Duodenal mucosa (tissue), 2 donors: ENCODE data around the gene RAPGEF1.

Experiments used
- H3K27ac ChIP-seq: one replicate; pipeline ENCODE4 v1.7.0; 2013; ENCODE audit warnings: low read depth, low read length
- H3K27me3 ChIP-seq, 2 donors: one replicate each; pipeline ENCODE4 v1.7.0; 2013; ENCODE audit warnings: low read length in 2 of 2, control low read depth in 1 of 2; ENCODE audit not compliant: insufficient read depth in 2 of 2, control insufficient read depth in 1 of 2
- H3K36me3 ChIP-seq, 2 donors: one replicate each; pipeline ENCODE4 v1.7.0; 2013; ENCODE audit warnings: low read length in 2 of 2, control low read depth in 1 of 2; ENCODE audit not compliant: insufficient read depth in 2 of 2, control insufficient read depth in 1 of 2
- H3K4me1 ChIP-seq, 2 donors: one replicate each; pipeline ENCODE4 v1.7.0; 2013; ENCODE audit warnings: low read length in 2 of 2, control low read depth in 1 of 2; ENCODE audit not compliant: insufficient read depth in 2 of 2, control insufficient read depth in 1 of 2
- H3K4me3 ChIP-seq, 2 donors: one replicate each; pipeline ENCODE4 v1.7.0; 2013; ENCODE audit warnings: low read length in 2 of 2, low read depth in 1 of 2
- H3K9ac ChIP-seq, 2 donors: one replicate each; pipeline ENCODE4 v1.7.0; 2013; ENCODE audit warnings: low read length in 2 of 2, low read depth in 1 of 2
- H3K9me3 ChIP-seq, 2 donors: one replicate each; pipeline ENCODE4 v1.7.0; 2013; ENCODE audit warnings: low read length in 2 of 2, control low read depth in 1 of 2; ENCODE audit not compliant: control insufficient read depth in 1 of 2

Gene RAPGEF1

GRCh38 chr9:131739959-131740648, at the start of gene RAPGEF1:
TSS of gene RAPGEF1 (minus strand) at chr9:131740076. CDS start at chr9:131739830, 246 bp downstream.
- Histone ChIP-seq H3K27ac (peak within 1 kb of the TSS; percentile 71), H3K4me1 (peaks cover 34 to 54% of the 10 kb centered on the region in 2 donors), H3K27me3 (no peaks in the 10 kb centered on the region), H3K9ac (peak within 1 kb of the TSS; percentile 88 to 89), H3K36me3 (no peaks in the 10 kb centered on the region), H3K4me3 (peak within 1 kb of the TSS; percentile 76 to 93), H3K9me3 (no peaks in the 10 kb centered on the region)

DNA sequence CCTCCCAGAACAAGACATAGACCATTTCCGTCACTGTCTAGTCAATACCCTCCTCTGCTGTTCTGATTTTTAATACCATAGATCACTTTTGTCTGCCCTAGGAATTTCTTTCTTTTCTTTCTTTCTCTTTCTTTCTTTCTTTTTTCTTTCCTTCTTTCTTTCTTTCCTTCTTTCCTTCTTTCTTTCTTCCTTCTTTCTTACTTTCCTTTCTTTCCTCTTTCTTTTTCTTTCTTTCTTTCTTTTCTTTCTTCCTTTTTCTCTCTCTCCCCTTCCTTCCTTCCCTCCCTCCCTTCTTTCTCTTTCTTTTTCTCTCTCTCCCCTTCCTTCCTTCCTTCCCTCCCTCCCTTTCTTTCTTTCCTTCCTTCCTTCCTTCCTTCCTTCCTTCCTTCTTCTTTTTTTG, 49.0 kb upstream of the RAPGEF1 start:
- H3K36me3 ChIP-seq: no peaks in the 10 kb centered on the region
- peaks cover 12 to 13% of the 10 kb centered on the region in 2 donors for H3K27me3 ChIP-seq
- H3K4me1 ChIP-seq: no peaks in the 10 kb centered on the region
- no peaks in the 10 kb centered on the region for H3K9me3 ChIP-seq
- no peak overlapping the region for H3K9ac ChIP-seq
- H3K27ac ChIP-seq: no peak overlapping the region
- H3K4me3 ChIP-seq: no peak overlapping the region

- H3K27ac ChIP-seq: no peak overlapping the region
- no peaks in the 10 kb centered on the region for H3K9me3 ChIP-seq
- no peaks in the 10 kb centered on the region for H3K36me3 ChIP-seq
- no peak overlapping the region for H3K9ac ChIP-seq
- H3K4me1 ChIP-seq: no peaks in the 10 kb centered on the region
- H3K4me3 ChIP-seq: no peak overlapping the region
- peaks cover 12 to 13% of the 10 kb centered on the region in 2 donors for H3K27me3 ChIP-seq
These were observed 48.0 kb upstream of the RAPGEF1 start for GRCh38 chr9:131787838-131788237.

DNA sequence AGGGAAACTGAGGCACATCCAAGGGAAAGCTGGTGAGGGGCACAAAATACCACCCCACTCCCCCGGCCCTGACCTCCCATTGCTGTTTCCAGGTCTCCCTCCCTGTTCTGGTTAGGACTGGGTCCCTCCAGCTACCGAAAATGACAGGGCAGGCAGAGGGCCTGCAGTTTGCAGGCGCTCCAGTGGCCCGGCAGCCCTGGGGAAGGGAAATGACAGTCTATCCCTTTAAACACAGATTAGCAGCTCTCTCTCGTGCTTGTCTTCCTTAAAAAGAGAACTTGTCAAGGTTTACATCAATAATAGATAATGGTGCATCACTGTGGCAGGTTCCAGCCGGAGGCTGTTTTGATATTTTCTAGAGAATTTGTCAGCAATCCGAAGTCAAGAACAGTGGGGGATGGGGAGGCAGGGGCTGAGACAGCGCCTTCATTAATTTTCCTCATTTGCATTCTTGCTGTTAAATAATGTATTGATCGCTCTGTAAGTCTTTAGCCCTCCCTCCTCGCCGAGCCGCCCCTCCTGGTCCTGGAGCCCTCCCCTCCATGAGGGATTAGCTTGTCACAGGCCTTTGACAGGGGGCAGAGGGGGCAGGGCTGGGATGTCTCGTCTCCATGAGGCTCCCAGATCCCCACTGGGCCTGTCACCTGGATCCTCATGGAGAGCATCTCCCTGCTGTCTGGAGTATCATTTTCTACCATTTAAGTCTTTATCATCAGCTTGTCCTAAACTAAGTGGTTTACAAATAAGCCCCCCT, 45.0 kb upstream of the RAPGEF1 start:
- no peaks in the 10 kb centered on the region for H3K36me3 ChIP-seq

DNA sequence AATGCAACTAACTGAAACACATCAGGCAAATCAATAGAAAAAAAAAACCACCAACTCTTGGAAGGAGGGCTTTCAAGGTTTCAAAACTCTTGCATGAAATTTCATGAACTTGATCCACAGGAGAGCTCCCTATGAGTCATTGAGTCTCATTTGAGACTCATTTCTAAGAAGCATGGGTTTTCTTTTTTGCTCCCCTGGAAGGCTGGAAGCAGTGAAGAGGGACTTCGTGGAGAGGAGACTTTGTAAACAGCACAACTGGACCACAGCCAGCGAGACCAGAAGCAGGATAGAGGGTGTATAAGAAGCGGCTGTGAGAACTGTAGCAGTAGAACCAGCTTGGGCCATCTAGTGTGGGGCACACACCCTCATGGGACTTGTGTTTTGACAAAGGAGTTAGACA, 41.2 kb upstream of the RAPGEF1 start:
- H3K9me3 ChIP-seq: no peaks in the 10 kb centered on the region
- peaks cover 3 to 9% of the 10 kb centered on the region in 2 donors for H3K27me3 ChIP-seq
- no peak overlapping the region for H3K9ac ChIP-seq
- no peaks in the 10 kb centered on the region for H3K4me1 ChIP-seq
- no peak overlapping the region for H3K4me3 ChIP-seq
- no peak overlapping the region for H3K27ac ChIP-seq
- H3K36me3 ChIP-seq: no peaks in the 10 kb centered on the region

More for the DNA sequence above, 45.0 kb upstream of the RAPGEF1 start:
- Histone ChIP-seq H3K27me3 (peaks cover 12 to 13% of the 10 kb centered on the region in 2 donors), H3K27ac (no peak overlapping the region), H3K4me3 (no peak overlapping the region), H3K9me3 (no peaks in the 10 kb centered on the region), H3K9ac (no peak overlapping the region), H3K4me1 (no peaks in the 10 kb centered on the region)

DNA sequence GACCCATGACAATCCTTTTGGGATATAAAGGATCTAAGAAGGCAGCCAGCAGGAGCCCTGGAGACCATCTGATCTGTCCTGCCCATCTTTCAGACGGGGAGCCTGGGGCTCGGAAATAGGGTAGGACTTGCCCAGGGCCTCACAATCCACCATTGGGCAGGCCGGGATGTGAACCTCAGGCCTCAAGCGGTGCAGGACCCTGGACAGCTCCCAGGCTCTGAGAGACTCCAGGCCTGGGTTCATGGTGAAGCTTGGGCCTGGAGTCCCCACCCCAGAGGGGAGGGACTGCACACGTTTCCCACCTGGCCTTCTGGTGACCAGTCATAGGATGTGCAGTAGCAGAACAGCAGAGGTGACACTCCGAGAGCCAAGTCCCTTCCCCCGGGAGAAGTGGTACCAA, 36.6 kb upstream of the RAPGEF1 start:
- Histone ChIP-seq H3K4me1 (no peaks in the 10 kb centered on the region), H3K27me3 (no peaks in the 10 kb centered on the region), H3K36me3 (no peaks in the 10 kb centered on the region), H3K9ac (no peak overlapping the region), H3K4me3 (no peak overlapping the region), H3K27ac (no peak overlapping the region), H3K9me3 (no peaks in the 10 kb centered on the region)

DNA sequence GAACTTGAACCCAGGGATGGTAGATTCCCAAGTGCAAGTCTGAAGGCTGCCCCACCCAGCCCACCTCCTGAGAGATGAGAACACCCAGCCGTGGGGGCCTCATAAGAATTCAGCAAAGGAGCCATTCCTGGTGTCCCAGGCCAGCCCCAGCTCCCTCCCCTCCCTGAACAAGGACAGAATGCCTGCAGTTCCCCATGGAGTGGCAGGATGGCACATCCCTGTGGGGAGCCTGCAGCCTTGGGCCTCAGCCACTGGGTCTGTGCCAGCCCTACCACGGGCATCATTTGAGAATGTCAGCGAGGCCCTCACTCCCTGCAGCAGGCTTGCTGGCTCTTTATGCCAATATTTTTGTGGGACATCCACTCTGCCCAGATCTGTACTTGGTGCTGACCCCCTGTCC, 36.2 kb upstream of the RAPGEF1 start:
- Histone ChIP-seq H3K4me1 (no peaks in the 10 kb centered on the region), H3K9me3 (no peaks in the 10 kb centered on the region), H3K27ac (no peak overlapping the region), H3K4me3 (no peak overlapping the region), H3K9ac (no peak overlapping the region), H3K27me3 (no peaks in the 10 kb centered on the region), H3K36me3 (no peaks in the 10 kb centered on the region)

DNA sequence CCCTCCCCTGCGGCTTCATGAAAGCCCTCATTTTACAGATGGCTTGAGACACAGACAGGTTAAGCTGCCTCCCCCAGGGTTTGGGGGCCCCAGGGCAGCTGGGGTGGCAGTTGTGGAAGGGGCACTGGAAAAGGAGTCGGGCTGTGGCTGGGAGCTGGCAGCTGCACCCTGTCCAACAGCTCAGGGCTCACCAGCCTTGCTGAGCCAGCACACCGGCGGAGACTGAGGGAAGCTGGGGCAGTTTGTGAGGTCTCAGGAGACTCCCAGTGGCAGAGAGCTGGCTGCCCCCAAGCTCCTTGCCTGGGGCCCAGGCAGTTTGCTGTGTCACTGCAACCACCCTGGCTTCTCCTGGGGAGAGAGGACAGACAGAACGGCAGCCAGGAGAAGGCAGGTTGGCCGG, 34.8 kb upstream of the RAPGEF1 start:
- Histone ChIP-seq H3K9me3 (no peaks in the 10 kb centered on the region), H3K36me3 (no peaks in the 10 kb centered on the region), H3K9ac (no peak overlapping the region), H3K27me3 (no peaks in the 10 kb centered on the region), H3K4me1 (no peaks in the 10 kb centered on the region), H3K4me3 (no peak overlapping the region), H3K27ac (no peak overlapping the region)

- H3K27me3 ChIP-seq: no peaks in the 10 kb centered on the region
- H3K36me3 ChIP-seq: no peaks in the 10 kb centered on the region
- H3K4me3 ChIP-seq: no peak overlapping the region
- H3K9me3 ChIP-seq: no peaks in the 10 kb centered on the region
- H3K4me1 ChIP-seq: no peaks in the 10 kb centered on the region
- no peak overlapping the region for H3K27ac ChIP-seq
- H3K9ac ChIP-seq: no peak overlapping the region
These were observed 34.1 kb upstream of the RAPGEF1 start for GRCh38 chr9:131773911-131774379.

GRCh38 chr9:131772940-131773339, 33.1 kb upstream of the RAPGEF1 start:
- no peak overlapping the region for H3K27ac ChIP-seq
- no peaks in the 10 kb centered on the region for H3K4me1 ChIP-seq
- H3K9ac ChIP-seq: no peak overlapping the region
- H3K4me3 ChIP-seq: no peak overlapping the region
- H3K9me3 ChIP-seq: no peaks in the 10 kb centered on the region
- no peaks in the 10 kb centered on the region for H3K27me3 ChIP-seq
- H3K36me3 ChIP-seq: no peaks in the 10 kb centered on the region
